HEK293 (cell line): ENCODE data around the gene OR2D3.
"Not testable (repeated sequence)": the region's sequence is repeated elsewhere in the genome, so short reads cannot be mapped to it uniquely, and the experiment has no call there.

Experiments used
- CTCF ChIA-PET: fragments of 350-600 bp; formaldehyde crosslinking; extraction: SDS; loops from one replicate; lab custom pipeline; 2021; ENCODE audit warnings: antibody characterized with exemption; lab: Yijun Ruan, JAX
- POLR2A ChIA-PET: fragments of 300-600 bp; formaldehyde crosslinking; extraction: SDS; loops from one replicate; lab custom pipeline; 2020; ENCODE audit warnings: antibody characterized with exemption, inconsistent platforms; lab: Yijun Ruan, JAX
- H3K27ac ChIP-seq: fragments of 200-500 bp; sonication (Bioruptor generic); 2 replicates; pipeline ENCODE4 v1.5.1; 2014; ENCODE audit warnings: low read depth, low read length, control low read depth, inconsistent platforms; ENCODE audit errors: extremely low read depth
- H3K36me3 ChIP-seq, 2 experiments: fragments of 200-500 bp in 1 of 2; sonication (Bioruptor generic) in 1 of 2; 1 replicate in 1 of 2; 2 replicates in 1 of 2; pipeline ENCODE4 v1.5.1; 2014 to 2017; ENCODE audit warnings: inconsistent platforms in 2 of 2, low read length in 2 of 2; ENCODE audit not compliant: control insufficient read depth in 2 of 2, insufficient read depth in 1 of 2
- H3K4me1 ChIP-seq: fragments of 200-500 bp; sonication (Bioruptor generic); 2 replicates; pipeline ENCODE4 v1.5.1; 2014; ENCODE audit warnings: mild to moderate bottlenecking, low read length, inconsistent platforms; ENCODE audit not compliant: control insufficient read depth, insufficient read depth
- H3K4me3 ChIP-seq: 2 replicates; pipeline ENCODE4 v1.5.1; 2011; ENCODE audit warnings: low read depth, mild to moderate bottlenecking, control low read depth, low read length, moderate library complexity
- H3K9me3 ChIP-seq: fragments of 200-500 bp; sonication (Bioruptor generic); 2 replicates; pipeline ENCODE4 v1.5.1; 2014; ENCODE audit warnings: low read depth, low read length, inconsistent platforms; ENCODE audit not compliant: control insufficient read depth, insufficient read depth
- BCL11A ChIP-seq: fragments of 450-650 bp; formaldehyde crosslinking; IDR thresholded peaks from 2 replicates; pipeline ENCODE4 v1.5.1; 2016; ENCODE audit warnings: low read depth, missing biosample characterization, missing genetic modification characterization
- HOXA7 ChIP-seq: sonication (generic); formaldehyde crosslinking; IDR thresholded peaks from 2 replicates; pipeline ENCODE4 v1.8.1; 2022; ENCODE audit warnings: missing genetic modification reagents, borderline replicate concordance
- HOXC10 ChIP-seq: sonication (generic); formaldehyde crosslinking; IDR thresholded peaks from 2 replicates; pipeline ENCODE4 v1.8.1; 2023; ENCODE audit warnings: mild to moderate bottlenecking, missing genetic modification reagents
- YY2 ChIP-seq: fragments of 450-650 bp; formaldehyde crosslinking; IDR thresholded peaks from 2 replicates; pipeline ENCODE4 v1.5.1; 2016; ENCODE audit warnings: missing biosample characterization, missing genetic modification characterization
- ZBTB20 ChIP-seq: fragments of 450-650 bp; formaldehyde crosslinking; IDR thresholded peaks from 2 replicates; pipeline ENCODE4 v1.5.1; 2016; ENCODE audit warnings: missing biosample characterization, missing genetic modification characterization
- ZEB2 ChIP-seq: fragments of 450-650 bp; formaldehyde crosslinking; IDR thresholded peaks from 2 replicates; pipeline ENCODE4 v1.5.1; 2016; ENCODE audit warnings: missing biosample characterization, missing genetic modification characterization
- ZFP69B ChIP-seq: fragments of 450-650 bp; formaldehyde crosslinking; IDR thresholded peaks from 2 replicates; pipeline ENCODE4 v1.5.1; 2016; ENCODE audit warnings: missing biosample characterization, missing genetic modification characterization
- ZNF138 ChIP-seq: fragments of 450-650 bp; formaldehyde crosslinking; IDR thresholded peaks from 2 replicates; pipeline ENCODE4 v1.5.1; 2016; ENCODE audit warnings: missing biosample characterization, missing genetic modification characterization, borderline replicate concordance
- ZNF146 ChIP-seq: fragments of 450-650 bp; formaldehyde crosslinking; IDR thresholded peaks from 2 replicates; pipeline ENCODE4 v1.5.1; 2016; ENCODE audit warnings: missing biosample characterization, missing genetic modification characterization
- ZNF2 ChIP-seq: fragments of 450-650 bp; formaldehyde crosslinking; IDR thresholded peaks from 2 replicates; pipeline ENCODE4 v1.5.1; 2016; ENCODE audit warnings: missing biosample characterization, missing genetic modification characterization
- ZNF248 ChIP-seq: fragments of 450-650 bp; formaldehyde crosslinking; IDR thresholded peaks from 2 replicates; pipeline ENCODE4 v1.5.1; 2017; ENCODE audit warnings: missing biosample characterization, missing genetic modification characterization
- ZNF341 ChIP-seq: fragments of 450-650 bp; formaldehyde crosslinking; IDR thresholded peaks from 2 replicates; pipeline ENCODE4; 2016; ENCODE audit warnings: low read depth, missing biosample characterization, missing genetic modification characterization
- ZNF350 ChIP-seq: fragments of 450-650 bp; formaldehyde crosslinking; IDR thresholded peaks from 2 replicates; pipeline ENCODE4 v1.5.0; 2017; ENCODE audit warnings: missing biosample characterization, mild to moderate bottlenecking, missing genetic modification characterization
- ZNF37A ChIP-seq: fragments of 450-650 bp; IDR thresholded peaks from 2 replicates; pipeline ENCODE4 v1.5.1; 2018; ENCODE audit warnings: missing biosample characterization, missing genetic modification characterization
- ZNF416 ChIP-seq: fragments of 450-650 bp; formaldehyde crosslinking; IDR thresholded peaks from 2 replicates; pipeline ENCODE4 v1.5.1; 2016; ENCODE audit warnings: missing biosample characterization, missing genetic modification characterization
- ZNF600 ChIP-seq: fragments of 450-650 bp; formaldehyde crosslinking; IDR thresholded peaks from 2 replicates; pipeline ENCODE4 v1.5.1; 2016; ENCODE audit warnings: missing biosample characterization, missing genetic modification characterization
- ZNF830 ChIP-seq: fragments of 450-650 bp; IDR thresholded peaks from 2 replicates; pipeline ENCODE4 v1.5.0; 2018; ENCODE audit warnings: missing biosample characterization, missing genetic modification characterization, low read depth, mild to moderate bottlenecking, moderate library complexity
- ZSCAN16 ChIP-seq: fragments of 450-650 bp; formaldehyde crosslinking; IDR thresholded peaks from 2 replicates; pipeline ENCODE4 v1.5.1; 2016; ENCODE audit warnings: missing biosample characterization, missing genetic modification characterization
- ZSCAN30 ChIP-seq: fragments of 450-650 bp; IDR thresholded peaks from 2 replicates; pipeline ENCODE4 v1.5.1; 2018; ENCODE audit warnings: missing biosample characterization, mild to moderate bottlenecking, missing genetic modification characterization, moderate library complexity
- TF ChIP-seq, protein P1 (sequence below): fragments of 450-650 bp; formaldehyde crosslinking; IDR thresholded peaks from 2 replicates; pipeline ENCODE4 v1.5.1; 2016; ENCODE audit warnings: missing biosample characterization, missing genetic modification characterization
- TF ChIP-seq, protein P2 (sequence below): fragments of 450-650 bp; formaldehyde crosslinking; IDR thresholded peaks from 2 replicates; pipeline ENCODE4 v1.5.1; 2016; ENCODE audit warnings: missing biosample characterization, missing genetic modification characterization, borderline replicate concordance

The OR2D3 gene

DNA sequence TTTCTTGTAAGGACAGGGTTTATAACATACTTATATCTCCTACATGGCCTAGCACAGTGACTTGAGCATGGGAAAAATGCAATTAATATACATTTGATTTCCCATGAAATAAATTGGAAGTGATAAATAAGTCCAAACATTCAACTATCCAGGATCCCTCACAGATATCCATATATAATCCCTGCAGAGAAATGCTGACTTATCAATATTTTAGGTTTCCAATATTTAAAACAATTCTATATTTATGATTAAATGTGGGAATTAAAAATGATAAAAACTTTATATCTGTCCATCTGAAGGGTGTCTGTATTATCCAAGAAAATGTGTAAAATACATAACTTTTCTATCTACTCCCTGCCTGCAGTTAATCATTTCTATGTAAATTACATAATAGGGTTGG lies 38.1 kb upstream of the OR2D3 start:
- Histone ChIP-seq H3K36me3 (no peaks in the 10 kb centered on the region), H3K9me3 (no peaks in the 10 kb centered on the region), H3K27ac (no peak overlapping the region), H3K4me3 (no peak overlapping the region), H3K4me1 (no peaks in the 10 kb centered on the region)
- ChIA-PET POLR2A (no interaction called here), CTCF (interaction anchor here (1.3 kb wide), 1 partner anchor 70 kb away, joined by 5 read pairs; no protein-coding TSS in a partner anchor)
- TF ChIP-seq ZFP69B (tag by site-specific recombination) (no peak), ZNF138 (tag by site-specific recombination) (no peak), HOXA7 (CRISPR knock-in tag) (no peak)

DNA sequence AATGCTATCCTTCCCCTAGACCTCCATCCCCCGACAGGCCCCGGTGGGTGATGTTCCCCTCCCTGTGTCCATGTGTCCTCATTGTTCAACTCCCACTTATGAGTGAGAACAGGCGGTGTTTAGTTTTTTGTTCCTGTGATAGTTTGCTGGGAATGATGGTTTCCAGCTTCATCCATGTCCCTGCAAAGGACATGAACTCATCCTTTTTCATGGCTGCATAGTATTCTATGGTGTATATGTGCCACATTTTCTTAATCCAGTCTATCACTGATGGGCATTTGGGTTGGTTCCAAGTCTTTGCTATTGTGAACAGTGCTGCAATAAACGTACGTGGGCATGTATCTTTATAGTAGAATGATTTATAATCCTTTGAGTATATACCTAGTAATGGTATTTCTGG lies 33.1 kb upstream of the OR2D3 start:
- H3K4me3 ChIP-seq, CTCF ChIA-PET, H3K9me3 ChIP-seq, H3K4me1 ChIP-seq, H3K36me3 ChIP-seq, H3K27ac ChIP-seq, POLR2A ChIA-PET: not testable (repeated sequence)
- TF ChIP-seq ZNF146 (tag by site-specific recombination) = peak; percentile 81

DNA sequence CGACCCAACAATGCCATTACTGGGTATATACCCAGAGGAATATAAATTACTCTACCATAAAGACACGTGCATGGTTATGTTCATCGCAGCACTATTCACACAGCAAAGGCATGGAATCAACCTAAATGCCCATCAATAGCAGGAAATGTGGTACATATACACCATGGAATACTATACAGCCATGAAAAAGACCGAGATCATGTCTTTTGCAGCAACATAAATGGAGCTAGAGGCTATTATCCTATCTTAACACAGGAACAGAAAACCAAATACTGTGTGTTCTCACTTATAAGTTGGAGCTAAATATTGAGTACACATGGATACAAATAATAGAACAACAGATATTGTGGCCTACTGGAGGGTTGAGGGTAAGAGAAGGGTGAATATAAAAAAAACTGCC lies 32.0 kb upstream of the OR2D3 start:
- CTCF ChIA-PET = interaction anchor here (1.1 kb wide), 1 partner anchor 12 kb away, joined by 3 read pairs; no protein-coding TSS in a partner anchor

DNA sequence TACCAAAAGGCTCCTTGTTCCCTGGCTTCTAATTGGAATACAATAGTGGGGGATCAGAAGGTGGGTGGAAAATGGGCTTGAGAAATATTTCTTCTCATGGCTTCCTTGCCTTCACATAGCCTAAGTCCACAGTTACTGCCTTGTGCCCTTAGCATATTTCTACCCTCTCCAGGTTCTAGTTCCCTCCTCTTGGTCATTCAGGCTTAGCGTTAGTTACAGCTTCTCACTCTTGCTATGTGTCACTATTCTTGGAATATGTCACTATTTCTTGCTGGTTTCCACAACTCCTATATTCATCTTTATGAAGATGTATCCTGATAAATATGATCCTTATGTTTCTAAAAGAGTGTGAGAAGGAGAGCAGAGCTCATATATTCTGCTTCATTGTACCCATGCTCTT lies 31.0 kb upstream of the OR2D3 start:
- H3K27ac ChIP-seq = no peak overlapping the region
- H3K36me3 ChIP-seq = no peaks in the 10 kb centered on the region
- H3K4me1 ChIP-seq = no peaks in the 10 kb centered on the region
- no peaks in the 10 kb centered on the region for H3K9me3 ChIP-seq
- CTCF ChIA-PET = interaction anchor here (0.6 to 1.1 kb wide), 2 partner anchors 11 to 552 kb away, joined by 3 read pairs; no protein-coding TSS in a partner anchor
- no peak overlapping the region for H3K4me3 ChIP-seq
- POLR2A ChIA-PET = no interaction called here
- TF ChIP-seq ZEB2 (tag by site-specific recombination) = no peak
- TF ChIP-seq, protein P1, sequence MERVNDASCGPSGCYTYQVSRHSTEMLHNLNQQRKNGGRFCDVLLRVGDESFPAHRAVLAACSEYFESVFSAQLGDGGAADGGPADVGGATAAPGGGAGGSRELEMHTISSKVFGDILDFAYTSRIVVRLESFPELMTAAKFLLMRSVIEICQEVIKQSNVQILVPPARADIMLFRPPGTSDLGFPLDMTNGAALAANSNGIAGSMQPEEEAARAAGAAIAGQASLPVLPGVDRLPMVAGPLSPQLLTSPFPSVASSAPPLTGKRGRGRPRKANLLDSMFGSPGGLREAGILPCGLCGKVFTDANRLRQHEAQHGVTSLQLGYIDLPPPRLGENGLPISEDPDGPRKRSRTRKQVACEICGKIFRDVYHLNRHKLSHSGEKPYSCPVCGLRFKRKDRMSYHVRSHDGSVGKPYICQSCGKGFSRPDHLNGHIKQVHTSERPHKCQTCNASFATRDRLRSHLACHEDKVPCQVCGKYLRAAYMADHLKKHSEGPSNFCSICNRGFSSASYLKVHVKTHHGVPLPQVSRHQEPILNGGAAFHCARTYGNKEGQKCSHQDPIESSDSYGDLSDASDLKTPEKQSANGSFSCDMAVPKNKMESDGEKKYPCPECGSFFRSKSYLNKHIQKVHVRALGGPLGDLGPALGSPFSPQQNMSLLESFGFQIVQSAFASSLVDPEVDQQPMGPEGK (tag by site-specific recombination) = no peak
- TF ChIP-seq BCL11A (tag by site-specific recombination) = no peak
- TF ChIP-seq, protein P2, sequence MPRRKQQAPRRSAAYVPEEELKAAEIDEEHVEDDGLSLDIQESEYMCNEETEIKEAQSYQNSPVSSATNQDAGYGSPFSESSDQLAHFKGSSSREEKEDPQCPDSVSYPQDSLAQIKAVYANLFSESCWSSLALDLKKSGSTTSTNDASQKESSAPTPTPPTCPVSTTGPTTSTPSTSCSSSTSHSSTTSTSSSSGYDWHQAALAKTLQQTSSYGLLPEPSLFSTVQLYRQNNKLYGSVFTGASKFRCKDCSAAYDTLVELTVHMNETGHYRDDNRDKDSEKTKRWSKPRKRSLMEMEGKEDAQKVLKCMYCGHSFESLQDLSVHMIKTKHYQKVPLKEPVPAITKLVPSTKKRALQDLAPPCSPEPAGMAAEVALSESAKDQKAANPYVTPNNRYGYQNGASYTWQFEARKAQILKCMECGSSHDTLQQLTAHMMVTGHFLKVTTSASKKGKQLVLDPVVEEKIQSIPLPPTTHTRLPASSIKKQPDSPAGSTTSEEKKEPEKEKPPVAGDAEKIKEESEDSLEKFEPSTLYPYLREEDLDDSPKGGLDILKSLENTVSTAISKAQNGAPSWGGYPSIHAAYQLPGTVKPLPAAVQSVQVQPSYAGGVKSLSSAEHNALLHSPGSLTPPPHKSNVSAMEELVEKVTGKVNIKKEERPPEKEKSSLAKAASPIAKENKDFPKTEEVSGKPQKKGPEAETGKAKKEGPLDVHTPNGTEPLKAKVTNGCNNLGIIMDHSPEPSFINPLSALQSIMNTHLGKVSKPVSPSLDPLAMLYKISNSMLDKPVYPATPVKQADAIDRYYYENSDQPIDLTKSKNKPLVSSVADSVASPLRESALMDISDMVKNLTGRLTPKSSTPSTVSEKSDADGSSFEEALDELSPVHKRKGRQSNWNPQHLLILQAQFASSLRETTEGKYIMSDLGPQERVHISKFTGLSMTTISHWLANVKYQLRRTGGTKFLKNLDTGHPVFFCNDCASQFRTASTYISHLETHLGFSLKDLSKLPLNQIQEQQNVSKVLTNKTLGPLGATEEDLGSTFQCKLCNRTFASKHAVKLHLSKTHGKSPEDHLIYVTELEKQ (tag by site-specific recombination) = no peak
- no peak for TF ChIP-seq ZNF600
- TF ChIP-seq ZNF830 (tag by site-specific recombination) = no peak
- TF ChIP-seq YY2 = no peak
- no peak for TF ChIP-seq ZNF2
- TF ChIP-seq HOXC10 (CRISPR knock-in tag) = no peak
- no peak for TF ChIP-seq ZBTB20 (tag by site-specific recombination)
- TF ChIP-seq ZNF248 (tag by site-specific recombination) = no peak
- TF ChIP-seq ZSCAN16 = no peak
- no peak for TF ChIP-seq ZSCAN30 (tag by site-specific recombination)
- no peak for TF ChIP-seq ZNF416 (tag by site-specific recombination)
- TF ChIP-seq ZNF350 = no peak
- no peak for TF ChIP-seq ZNF341 (tag by site-specific recombination)

More for the DNA sequence above, 32.0 kb upstream of the OR2D3 start:
- no peaks in the 10 kb centered on the region for H3K9me3 ChIP-seq
- TF ChIP-seq ZNF37A (tag by site-specific recombination) = no peak
- TF ChIP-seq ZNF146 (tag by site-specific recombination) = peak; percentile 74
- no peaks in the 10 kb centered on the region for H3K4me1 ChIP-seq
- no peak overlapping the region for H3K4me3 ChIP-seq
- H3K36me3 ChIP-seq = no peaks in the 10 kb centered on the region
- POLR2A ChIA-PET = no interaction called here
- no peak overlapping the region for H3K27ac ChIP-seq
